H9 (cell line): ENCODE measurements around the gene SLC44A1. TPM values are rescaled to one million over a fixed set of nuclear protein-coding genes. Genes with fewer than 3 reads are reported as not detected.

Experiments used
- DNase-seq: peaks from one replicate; pipeline ENCODE4 v3.0.0-alpha.2; 2017
- H2AFZ ChIP-seq: one replicate; pipeline ENCODE4 v1.6.1; 2013; ENCODE audit warnings: mild to moderate bottlenecking, low read length, control low read depth, moderate library complexity
- H2AK5ac ChIP-seq: 2 replicates; pipeline ENCODE4 v1.6.1; 2013; ENCODE audit warnings: low read length, control low read depth, mixed read lengths; ENCODE audit not compliant: insufficient read length
- H2BK120ac ChIP-seq: one replicate; pipeline ENCODE4 v1.6.1; 2013; ENCODE audit warnings: low read depth, mild to moderate bottlenecking, low read length, control low read depth, inconsistent platforms; ENCODE audit not compliant: poor library complexity, severe bottlenecking
- H2BK12ac ChIP-seq: 2 replicates; pipeline ENCODE4 v1.6.1; 2013; ENCODE audit warnings: low read length, control low read depth, mixed read lengths, low read depth; ENCODE audit not compliant: insufficient read length
- H2BK15ac ChIP-seq: 2 replicates; pipeline ENCODE4 v1.6.1; 2013; ENCODE audit warnings: low read depth, low read length, control low read depth
- H2BK20ac ChIP-seq: one replicate; pipeline ENCODE4 v1.6.1; 2013; ENCODE audit warnings: low read depth, mild to moderate bottlenecking, low read length, control low read depth, inconsistent platforms; ENCODE audit not compliant: poor library complexity, severe bottlenecking
- H2BK5ac ChIP-seq: 2 replicates; pipeline ENCODE4 v1.6.1; 2013; ENCODE audit warnings: low read length, control low read depth, mixed read lengths; ENCODE audit not compliant: insufficient read length
- H3K14ac ChIP-seq: 2 replicates; pipeline ENCODE4 v1.6.1; 2013; ENCODE audit warnings: low read length, control low read depth; ENCODE audit not compliant: insufficient read depth
- H3K18ac ChIP-seq: 2 replicates; pipeline ENCODE4 v1.6.1; 2013; ENCODE audit warnings: low read depth, mild to moderate bottlenecking, mixed read lengths, low read length, control low read depth; ENCODE audit not compliant: insufficient read length
- H3K23ac ChIP-seq: 2 replicates; pipeline ENCODE4 v1.6.1; 2013; ENCODE audit warnings: low read length, control low read depth, mixed read lengths, low read depth; ENCODE audit not compliant: insufficient read length
- H3K23me2 ChIP-seq: 2 replicates; pipeline ENCODE4 v1.6.1; 2013; ENCODE audit warnings: low read depth, mild to moderate bottlenecking, mixed read lengths, low read length, control low read depth; ENCODE audit not compliant: insufficient read length, poor library complexity, severe bottlenecking
- H3K27ac ChIP-seq: 2 replicates; pipeline ENCODE4 v1.5.1; 2013; ENCODE audit warnings: low read length, control low read depth, mixed read lengths, low read depth; ENCODE audit not compliant: insufficient read length
- H3K27me3 ChIP-seq: 2 replicates; pipeline ENCODE4 v1.6.1; 2013; ENCODE audit warnings: low read length, control low read depth, inconsistent platforms; ENCODE audit not compliant: insufficient read depth
- H3K4ac ChIP-seq: 2 replicates; pipeline ENCODE4 v1.6.1; 2013; ENCODE audit warnings: low read depth, mild to moderate bottlenecking, control low read depth, inconsistent platforms, low read length, moderate library complexity
- H3K4me1 ChIP-seq: 2 replicates; pipeline ENCODE4 v1.6.1; 2013; ENCODE audit warnings: low read length, control low read depth, inconsistent platforms; ENCODE audit not compliant: insufficient read depth
- H3K4me2 ChIP-seq: 2 replicates; pipeline ENCODE4 v1.6.1; 2013; ENCODE audit warnings: low read length, control low read depth, mixed read lengths; ENCODE audit not compliant: insufficient read length, insufficient read depth
- H3K56ac ChIP-seq: 2 replicates; pipeline ENCODE4 v1.6.1; 2013; ENCODE audit warnings: low read depth, mild to moderate bottlenecking, mixed read lengths, low read length, control low read depth; ENCODE audit not compliant: insufficient read length
- H3K79me1 ChIP-seq: 2 replicates; pipeline ENCODE4 v1.6.1; 2013; ENCODE audit warnings: low read depth, mild to moderate bottlenecking, moderate library complexity, low read length, control low read depth, inconsistent platforms; ENCODE audit not compliant: insufficient read depth, poor library complexity, severe bottlenecking
- H3K79me2 ChIP-seq: 2 replicates; pipeline ENCODE4 v1.6.1; 2013; ENCODE audit warnings: low read length, control low read depth, inconsistent platforms; ENCODE audit not compliant: insufficient read depth
- H3K9ac ChIP-seq: 2 replicates; pipeline ENCODE4 v1.6.1; 2013; ENCODE audit warnings: low read length, control low read depth, mixed read lengths; ENCODE audit not compliant: insufficient read length; ENCODE audit errors: extremely low read depth
- H3K9me3 ChIP-seq: one replicate; pipeline ENCODE4 v1.6.1; 2013; ENCODE audit warnings: low read depth, low read length, inconsistent platforms; ENCODE audit not compliant: control insufficient read depth
- H3T11ph ChIP-seq: one replicate; pipeline ENCODE4 v1.6.1; 2013; ENCODE audit warnings: mild to moderate bottlenecking, low read length, control low read depth, inconsistent platforms
- H4K20me1 ChIP-seq: one replicate; pipeline ENCODE4 v1.6.1; 2013; ENCODE audit not compliant: control insufficient read depth, insufficient read length, insufficient read depth
- H4K5ac ChIP-seq: 2 replicates; pipeline ENCODE4 v1.6.1; 2013; ENCODE audit warnings: low read depth, mild to moderate bottlenecking, mixed read lengths, low read length, control low read depth; ENCODE audit not compliant: insufficient read length
- H4K8ac ChIP-seq: replicated peaks from 2 replicates; pipeline ENCODE4 v1.6.1; 2013; ENCODE audit warnings: low read length, control low read depth, mixed read lengths, low read depth; ENCODE audit not compliant: insufficient read length
- H4K91ac ChIP-seq: 2 replicates; pipeline ENCODE4 v1.6.1; 2013; ENCODE audit warnings: low read depth, mild to moderate bottlenecking, moderate library complexity, mixed read lengths, low read length, control low read depth; ENCODE audit not compliant: insufficient read length
- H3K27ac Mint-ChIP-seq, 3 experiments: 2 replicates in 2 of 3; 3 replicates in 1 of 3; pipeline ENCODE4 v1.8.0; 2020 to 2021; ENCODE audit warnings: mixed read lengths in 3 of 3, mild to moderate bottlenecking in 1 of 3, moderate library complexity in 1 of 3
- H3K27me3 Mint-ChIP-seq: 2 replicates; pipeline ENCODE4 v1.8.0; 2021; ENCODE audit warnings: low read depth, mild to moderate bottlenecking, moderate library complexity, mixed read lengths
- H3K36me3 Mint-ChIP-seq, 3 experiments: 2 replicates in 2 of 3; 3 replicates in 1 of 3; pipeline ENCODE4 v1.8.0; 2020 to 2021; ENCODE audit warnings: low read depth in 3 of 3, mixed read lengths in 3 of 3; ENCODE audit not compliant: insufficient read depth in 1 of 3
- H3K4me1 Mint-ChIP-seq, 2 experiments: 2 replicates each; pipeline ENCODE4 v1.8.0; 2020; ENCODE audit warnings: mixed read lengths in 2 of 2
- H3K4me3 Mint-ChIP-seq, 2 experiments: 2 replicates in 1 of 2; 3 replicates in 1 of 2; pipeline ENCODE4 v1.8.0; 2020 to 2021; ENCODE audit warnings: mild to moderate bottlenecking in 2 of 2, mixed read lengths in 2 of 2, moderate library complexity in 1 of 2
- H3K9me3 Mint-ChIP-seq, 2 experiments: 2 replicates in 1 of 2; 3 replicates in 1 of 2; pipeline ENCODE4 v1.8.0; 2020; ENCODE audit warnings: mild to moderate bottlenecking in 2 of 2, mixed read lengths in 2 of 2, moderate library complexity in 1 of 2
- WGBS: extraction: QIAGEN DNeasy Blood & Tissue Kit; methylation state at CpG from one replicate; pipeline ENCODE4 v1.1.7; 2013; ENCODE audit warnings: missing lambda C conversion rate, low lambda C conversion rate, mixed read lengths; ENCODE audit not compliant: insufficient read length; ENCODE audit errors: extremely low coverage; 5-methylcytosine and 5-hydroxymethylcytosine counted together
- total RNA-seq: library from RNA; stranded (reverse); gene quantifications from 2 replicates; pipeline ENCODE4 v1.2.1, GENCODE V29; 2021
- TF ChIP-seq, protein P1 (sequence below): fragments of 200-600 bp; sonication (generic); conservative IDR thresholded peaks from 3 replicates; pipeline ENCODE4 v1.8.0; 2021; ENCODE audit warnings: antibody characterized with exemption, mild to moderate bottlenecking

SLC44A1 gene
- total RNA-seq, 1 experiment from 2014 or later = 60.7 TPM

GRCh38 chr9:105484226-105484625 lies 239.8 kb downstream of the SLC44A1 start:
- no peak overlapping the region for H2BK120ac ChIP-seq
- H3K14ac ChIP-seq = no peak overlapping the region
- H4K20me1 ChIP-seq = no peaks in the 10 kb centered on the region
- no peaks in the 10 kb centered on the region for H3K9me3 Mint-ChIP-seq
- no peak overlapping the region for H3K18ac ChIP-seq
- H3K79me1 ChIP-seq = no peaks in the 10 kb centered on the region
- H3K27ac ChIP-seq = no peak overlapping the region
- no peaks in the 10 kb centered on the region for H3K4me1 Mint-ChIP-seq
- no peak overlapping the region for H4K5ac ChIP-seq
- H3K4me3 Mint-ChIP-seq = no peak overlapping the region
- H3K79me2 ChIP-seq = no peaks in the 10 kb centered on the region
- H4K8ac ChIP-seq = no peak overlapping the region
- H2BK15ac ChIP-seq = no peak overlapping the region
- H3K9me3 ChIP-seq = no peaks in the 10 kb centered on the region
- no CpG with 5 or more reads among the region's 2 CpGs for WGBS
- DNase-seq = no peak
- TF ChIP-seq, protein P1, sequence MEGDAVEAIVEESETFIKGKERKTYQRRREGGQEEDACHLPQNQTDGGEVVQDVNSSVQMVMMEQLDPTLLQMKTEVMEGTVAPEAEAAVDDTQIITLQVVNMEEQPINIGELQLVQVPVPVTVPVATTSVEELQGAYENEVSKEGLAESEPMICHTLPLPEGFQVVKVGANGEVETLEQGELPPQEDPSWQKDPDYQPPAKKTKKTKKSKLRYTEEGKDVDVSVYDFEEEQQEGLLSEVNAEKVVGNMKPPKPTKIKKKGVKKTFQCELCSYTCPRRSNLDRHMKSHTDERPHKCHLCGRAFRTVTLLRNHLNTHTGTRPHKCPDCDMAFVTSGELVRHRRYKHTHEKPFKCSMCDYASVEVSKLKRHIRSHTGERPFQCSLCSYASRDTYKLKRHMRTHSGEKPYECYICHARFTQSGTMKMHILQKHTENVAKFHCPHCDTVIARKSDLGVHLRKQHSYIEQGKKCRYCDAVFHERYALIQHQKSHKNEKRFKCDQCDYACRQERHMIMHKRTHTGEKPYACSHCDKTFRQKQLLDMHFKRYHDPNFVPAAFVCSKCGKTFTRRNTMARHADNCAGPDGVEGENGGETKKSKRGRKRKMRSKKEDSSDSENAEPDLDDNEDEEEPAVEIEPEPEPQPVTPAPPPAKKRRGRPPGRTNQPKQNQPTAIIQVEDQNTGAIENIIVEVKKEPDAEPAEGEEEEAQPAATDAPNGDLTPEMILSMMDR = no peak
- H2BK20ac ChIP-seq = no peak overlapping the region
- H3K23ac ChIP-seq = no peak overlapping the region
- H2AFZ ChIP-seq = no peak overlapping the region
- peaks cover 9 to 20% (median 9%) of the 10 kb centered on the region in 3 experiments for H3K36me3 Mint-ChIP-seq
- no peaks in the 10 kb centered on the region for H3K27me3 ChIP-seq
- H3K4me1 ChIP-seq = no peaks in the 10 kb centered on the region
- H4K91ac ChIP-seq = no peak overlapping the region
- H2AK5ac ChIP-seq = no peak overlapping the region
- no peak overlapping the region for H3T11ph ChIP-seq
- H3K56ac ChIP-seq = no peak overlapping the region
- H3K9ac ChIP-seq = no peak overlapping the region
- no peaks in the 10 kb centered on the region for H3K27me3 Mint-ChIP-seq
- H3K4ac ChIP-seq = no peak overlapping the region
- H3K23me2 ChIP-seq = no peaks in the 10 kb centered on the region
- H3K27ac Mint-ChIP-seq = no peak overlapping the region
- no peak overlapping the region for H3K4me2 ChIP-seq
- H2BK12ac ChIP-seq = no peak overlapping the region
- no peak overlapping the region for H2BK5ac ChIP-seq
